Stimulated activated CD8-positive, alpha-beta memory T cell treated with anti-CD3 and anti-CD28 coated beads, Interleukin-12 subunit alpha, Interleukin-12 subunit beta, amount 100 ng/mL, for 1 hour (primary cell): ENCODE results near the gene SETDB1.

Experiments
- DNase-seq: peaks from one replicate; pipeline ENCODE4 v3.0.0-alpha.2; 2020; ENCODE audit warnings: low read depth

The SETDB1 gene

DNA sequence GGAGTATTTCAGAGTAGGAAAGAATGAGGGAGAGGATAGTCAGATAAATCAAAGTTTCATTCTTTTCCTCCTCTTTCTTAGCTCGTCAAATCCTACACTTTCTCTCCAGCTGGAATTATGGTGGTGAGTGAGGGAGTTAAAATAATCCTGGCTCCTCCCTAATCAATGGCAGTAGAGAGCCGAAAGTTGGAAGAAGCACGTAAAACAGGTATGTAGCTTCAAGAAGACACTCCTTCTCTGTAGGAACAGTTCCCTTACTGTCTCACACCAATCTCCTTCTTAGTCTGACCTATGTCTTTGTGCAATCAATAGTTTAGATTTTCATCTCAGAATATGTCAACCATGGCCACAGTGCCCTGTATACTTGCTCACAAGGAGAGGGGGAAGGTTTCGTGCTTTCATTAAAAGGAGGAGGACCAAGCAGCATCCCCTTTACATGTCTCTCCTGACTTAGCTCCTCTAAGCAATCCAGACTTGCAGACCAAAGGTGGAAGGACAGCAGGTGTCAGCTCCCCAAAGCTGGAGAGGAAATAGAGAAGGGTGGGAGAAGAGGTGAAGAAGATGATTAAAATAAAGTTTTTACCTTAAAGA is 79.7 kb downstream of the SETDB1 start:
- no peak for DNase-seq

DNA sequence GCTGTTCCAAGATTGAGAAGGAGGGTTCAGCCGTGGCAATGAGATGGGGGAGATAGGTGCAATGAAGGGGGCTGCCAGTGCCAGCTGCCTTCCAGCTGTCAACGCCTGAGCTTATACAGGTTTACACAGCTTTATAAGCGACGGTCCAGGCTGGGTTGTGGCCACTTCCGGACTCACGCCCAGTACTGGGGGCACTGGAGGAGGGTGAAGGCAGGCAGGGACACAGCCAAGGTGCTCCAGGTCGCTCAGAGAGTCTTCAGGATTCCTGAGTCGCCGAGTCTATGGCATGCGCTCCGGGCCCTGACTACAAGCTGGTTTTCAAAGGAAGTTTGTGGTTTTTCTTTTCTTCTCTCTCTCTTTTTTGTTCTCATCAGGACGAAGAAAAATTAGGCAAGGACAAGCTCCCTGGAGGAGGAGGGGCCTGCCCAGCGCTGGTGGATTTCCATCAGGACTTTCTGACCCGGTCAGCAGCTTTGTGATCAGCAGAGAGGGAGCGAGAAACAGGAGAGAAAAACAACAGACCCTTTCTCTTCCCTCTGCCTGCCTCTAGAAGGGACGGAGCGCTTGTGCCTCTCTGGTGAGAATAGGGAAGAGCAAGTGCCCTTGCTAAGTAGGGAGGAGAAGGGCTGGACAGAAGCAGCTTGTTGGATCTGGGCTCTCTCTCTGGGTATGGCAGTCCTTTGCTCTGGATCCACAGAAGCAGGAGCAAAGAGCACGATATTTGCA is 80.3 kb downstream of the SETDB1 start, which contains the start of gene MINDY1:
Gene MINDY1, minus strand, starts transcription at position 576 of the 726 bp plus-strand sequence. CDS start 4,285 bp downstream, outside the sequence.
- no peak for DNase-seq

GRCh38 chr1:151007853-151008243 is 81.7 kb downstream of the SETDB1 start:
- no peak for DNase-seq

DNA sequence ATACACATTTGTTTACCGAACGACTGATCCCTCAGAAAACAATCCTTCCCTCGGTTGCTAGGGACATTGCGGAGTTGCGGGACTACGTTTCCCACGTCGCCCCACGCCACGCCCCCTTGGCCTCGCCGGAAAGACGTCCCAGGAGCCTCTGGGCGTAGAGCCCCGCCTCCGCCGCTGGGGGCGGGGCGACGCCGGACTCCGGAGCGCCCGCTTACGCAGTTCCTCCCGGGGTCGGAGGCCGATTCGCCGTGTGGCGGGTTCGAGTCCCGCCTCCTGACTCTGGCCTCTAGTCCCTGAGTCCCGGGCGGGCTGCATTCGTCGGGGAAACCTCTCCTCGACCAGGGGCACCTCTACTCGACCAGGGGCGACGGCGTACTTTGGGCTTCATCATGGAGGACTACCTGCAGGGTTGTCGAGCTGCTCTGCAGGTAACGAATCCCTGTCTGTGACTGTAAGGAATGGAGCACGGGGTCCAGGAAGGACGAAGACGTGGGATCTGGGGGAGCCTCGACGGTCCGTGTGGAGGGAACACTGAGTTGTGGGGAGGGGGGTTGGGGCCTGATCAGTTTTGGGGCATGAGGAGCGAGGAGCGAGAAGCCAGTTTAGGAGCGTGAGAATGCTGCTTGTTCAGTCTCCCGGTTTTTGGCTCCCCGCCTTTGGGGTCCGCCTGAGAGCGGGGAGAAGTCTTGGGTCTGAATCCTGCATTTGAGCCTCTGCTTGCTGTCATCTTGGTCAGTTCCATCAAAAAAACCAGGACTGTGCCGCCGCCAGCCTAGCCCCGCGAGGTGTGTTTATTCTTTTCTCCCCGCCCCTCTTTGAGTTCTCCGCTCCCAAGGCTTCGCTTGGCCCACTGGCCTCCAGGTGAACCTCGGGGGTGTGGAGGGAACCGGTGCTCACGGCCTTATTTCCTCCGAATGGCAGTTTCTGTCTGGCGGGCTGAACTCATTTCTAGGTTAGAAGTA is 82.4 kb downstream of the SETDB1 start, which contains the start of gene PRUNE1:
Gene PRUNE1, plus strand, starts transcription at position 206 of the 962 bp plus-strand sequence. Its CDS starts 184 bp downstream, at position 390.
- peak; percentile 94 for DNase-seq

GRCh38 chr1:151009206-151009587 is 83.0 kb downstream of the SETDB1 start:
- DNase-seq = no peak

GRCh38 chr1:151009674-151010345 is 83.6 kb downstream of the SETDB1 start:
- DNase-seq = no peak

- no peak for DNase-seq
Measured at GRCh38 chr1:151010346-151010726, 84.2 kb downstream of the SETDB1 start.

DNA sequence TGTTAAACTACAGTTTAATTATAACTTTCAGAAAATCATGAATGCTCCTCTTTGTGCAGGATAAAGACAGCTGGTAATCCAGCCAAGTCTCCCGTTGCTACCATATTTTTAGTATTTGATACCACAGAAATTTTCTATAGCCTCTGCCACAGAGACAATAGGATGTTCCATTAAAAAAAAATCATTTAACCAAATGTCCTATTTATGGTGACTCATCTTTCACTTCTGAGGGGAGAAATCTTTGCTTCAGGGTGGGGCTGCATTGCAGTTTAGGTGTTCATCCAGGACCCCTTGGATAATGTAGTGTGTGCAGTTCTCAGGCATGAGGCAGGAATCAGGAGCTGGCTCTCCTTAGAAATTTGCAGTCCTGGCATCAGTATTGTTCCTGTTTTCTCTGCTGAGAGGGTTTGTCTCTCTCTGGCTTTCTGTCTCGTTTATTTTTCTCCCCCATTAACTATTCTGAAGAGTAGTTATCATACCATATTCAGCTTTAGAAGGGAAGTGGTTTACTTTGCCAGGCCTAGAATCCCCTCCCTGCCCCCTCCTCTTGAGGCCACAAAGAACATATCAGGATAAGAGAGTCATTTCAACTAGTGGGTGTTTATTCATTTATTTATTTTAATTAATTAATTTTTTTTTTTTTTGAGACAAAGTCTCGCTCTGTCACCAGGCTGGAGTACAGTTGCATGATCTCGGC is 85.1 kb downstream of the SETDB1 start:
- DNase-seq = no peak

GRCh38 chr1:151012684-151013471 is 86.7 kb downstream of the SETDB1 start:
- no peak for DNase-seq

DNA sequence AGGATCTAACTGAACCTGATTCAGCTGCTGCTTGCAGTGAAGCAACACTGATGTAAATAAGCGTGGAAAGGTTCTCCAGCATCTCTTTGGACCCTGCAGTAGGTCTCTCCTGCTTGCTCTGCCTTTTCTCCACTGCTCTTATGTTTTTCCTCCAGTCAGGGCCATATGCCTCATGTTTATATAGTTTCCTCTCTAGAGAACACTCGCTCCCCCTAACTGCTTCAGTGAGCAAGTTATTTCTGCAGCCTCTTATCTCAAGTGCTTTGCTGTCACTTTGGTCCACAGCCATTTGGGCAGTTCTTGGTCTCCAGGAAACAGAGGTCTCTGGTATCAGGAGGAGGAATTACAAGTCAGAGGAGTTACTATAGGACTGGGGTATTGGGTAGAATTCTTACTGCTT is 87.4 kb downstream of the SETDB1 start:
- no peak for DNase-seq
